HG02973 (cell line): ENCODE measurements around the gene DDX47.
"Not testable (repeated sequence)": the region's sequence is repeated elsewhere in the genome, so short reads cannot be mapped to it uniquely, and the experiment has no call there.

Source experiments
- ATAC-seq: cut with Tn5 transposase; IDR thresholded peaks from one replicate; pipeline ENCODE4 v1.9.1; 2021; ENCODE audit warnings: moderate library complexity; ENCODE audit not compliant: unreplicated experiment

Gene DDX47

DNA sequence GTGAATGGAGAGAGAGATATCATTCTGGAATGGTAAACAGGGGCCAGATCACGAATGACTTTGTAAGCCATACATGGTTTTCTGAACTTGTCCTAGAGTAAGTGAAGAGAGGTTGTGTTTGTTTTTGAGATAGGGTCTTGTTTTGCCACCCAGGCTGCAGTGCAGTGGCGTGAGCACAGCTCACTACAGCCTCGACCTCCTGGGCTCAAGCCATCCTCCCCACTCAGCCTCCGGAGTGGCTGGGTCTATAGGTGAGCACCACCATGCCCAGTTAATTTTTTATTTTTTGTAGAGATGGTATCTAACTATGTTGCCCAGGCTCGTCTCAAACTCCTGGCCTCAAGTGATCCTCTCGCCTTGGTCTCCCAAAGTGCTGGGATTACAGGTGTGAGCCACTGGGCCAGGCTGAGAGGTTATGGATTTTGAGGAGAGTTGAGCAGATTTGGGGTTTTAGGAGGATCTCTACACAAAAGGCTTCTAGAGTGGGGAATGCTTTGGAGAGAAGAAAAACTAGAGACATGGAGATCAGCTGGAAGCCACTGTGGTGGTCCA is 58.5 kb downstream of the DDX47 start:
- no peak for ATAC-seq

DNA sequence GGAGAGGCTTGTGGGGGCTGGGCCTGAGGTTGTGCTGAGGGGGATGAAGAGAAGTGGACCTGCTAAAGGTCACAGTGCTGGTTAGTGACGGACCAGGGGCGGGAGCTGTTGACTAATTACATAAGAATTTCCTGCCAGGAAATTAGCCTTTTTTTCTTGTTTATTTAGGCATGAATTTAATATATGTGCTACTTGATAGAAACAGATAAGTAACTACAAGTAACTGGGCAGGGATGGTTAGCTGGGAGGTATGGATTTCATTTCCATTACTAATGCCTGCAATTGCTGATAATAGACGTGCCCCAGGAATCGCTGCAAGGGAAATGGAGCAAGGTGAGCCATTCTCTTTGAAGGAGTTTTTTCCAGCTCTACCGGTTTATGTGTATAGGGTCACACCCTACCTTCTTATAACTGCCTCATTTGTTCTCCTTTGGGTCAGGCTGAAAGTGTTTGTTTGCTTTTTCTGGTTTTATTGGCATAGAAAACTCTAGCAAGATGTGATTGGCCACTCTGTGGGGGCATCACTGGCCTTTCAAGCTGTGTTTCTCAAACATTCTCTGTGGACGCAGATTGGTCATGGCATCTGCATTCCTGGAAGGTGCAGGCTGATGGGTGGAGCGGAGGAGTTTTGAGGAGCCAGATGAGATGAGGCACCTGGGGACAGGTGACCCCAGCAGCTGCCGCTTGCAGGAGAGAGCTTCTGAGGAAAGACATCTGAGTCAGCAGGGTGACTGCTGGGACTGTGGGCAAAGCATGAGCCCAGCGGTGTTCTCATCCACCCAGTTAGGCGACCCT is 59.2 kb downstream of the DDX47 start:
- ATAC-seq: no peak

DNA sequence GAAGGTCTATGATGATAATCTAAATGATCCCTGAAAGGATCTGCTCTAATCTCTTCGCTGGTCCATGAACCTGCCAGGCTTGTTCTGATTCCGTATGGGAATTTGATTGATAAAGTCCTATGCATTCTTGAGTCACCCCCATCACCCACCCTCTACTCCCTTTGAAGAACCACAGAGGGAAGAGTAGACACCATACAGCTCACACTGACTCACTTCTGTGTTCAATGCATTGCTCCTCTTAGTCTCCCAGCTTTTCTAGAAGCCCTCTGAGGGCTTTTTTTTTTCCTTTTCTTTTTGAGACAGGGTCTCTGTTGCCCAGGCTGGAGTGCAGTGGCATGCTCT is 59.8 kb downstream of the DDX47 start:
- ATAC-seq: no peak

DNA sequence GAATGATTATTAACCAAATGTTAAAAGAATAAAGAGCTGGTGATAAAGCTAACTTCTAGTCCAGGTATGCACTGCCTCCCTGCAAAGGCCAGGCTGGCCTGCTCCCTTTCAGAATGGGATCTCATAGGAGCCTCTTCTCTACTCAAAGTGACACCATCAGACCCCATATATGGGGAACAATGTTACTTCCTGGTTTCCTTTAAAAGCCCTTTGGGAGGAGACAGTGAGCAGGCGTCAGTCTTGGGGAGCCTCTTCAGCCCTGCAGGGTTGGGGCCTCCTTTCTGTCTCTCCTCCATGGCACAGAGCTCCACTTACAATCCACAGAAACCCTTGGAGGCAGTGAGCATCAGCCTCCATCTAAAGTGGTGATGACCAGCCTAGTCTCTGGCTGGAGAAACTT is 60.9 kb downstream of the DDX47 start:
- ATAC-seq: no peak

DNA sequence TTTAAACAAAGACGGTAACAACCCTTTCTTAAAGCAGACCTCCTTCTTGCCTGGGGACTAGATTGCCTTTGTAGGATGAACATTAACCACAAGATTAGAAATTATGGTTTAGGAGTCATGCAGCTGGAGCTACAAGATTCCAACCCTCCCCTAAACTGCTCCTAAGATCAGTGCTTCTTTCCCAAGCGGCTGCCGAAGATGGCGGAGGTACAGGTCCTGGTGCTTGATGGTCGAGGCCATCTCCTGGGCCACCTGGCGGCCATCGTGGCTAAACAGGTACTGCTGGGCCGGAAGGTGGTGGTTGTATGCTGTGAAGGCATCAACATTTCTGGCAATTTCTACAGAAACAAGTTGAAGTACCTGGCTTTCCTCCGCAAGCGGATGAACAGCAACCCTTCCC is 62.2 kb downstream of the DDX47 start:
- ATAC-seq: not testable (repeated sequence)

DNA sequence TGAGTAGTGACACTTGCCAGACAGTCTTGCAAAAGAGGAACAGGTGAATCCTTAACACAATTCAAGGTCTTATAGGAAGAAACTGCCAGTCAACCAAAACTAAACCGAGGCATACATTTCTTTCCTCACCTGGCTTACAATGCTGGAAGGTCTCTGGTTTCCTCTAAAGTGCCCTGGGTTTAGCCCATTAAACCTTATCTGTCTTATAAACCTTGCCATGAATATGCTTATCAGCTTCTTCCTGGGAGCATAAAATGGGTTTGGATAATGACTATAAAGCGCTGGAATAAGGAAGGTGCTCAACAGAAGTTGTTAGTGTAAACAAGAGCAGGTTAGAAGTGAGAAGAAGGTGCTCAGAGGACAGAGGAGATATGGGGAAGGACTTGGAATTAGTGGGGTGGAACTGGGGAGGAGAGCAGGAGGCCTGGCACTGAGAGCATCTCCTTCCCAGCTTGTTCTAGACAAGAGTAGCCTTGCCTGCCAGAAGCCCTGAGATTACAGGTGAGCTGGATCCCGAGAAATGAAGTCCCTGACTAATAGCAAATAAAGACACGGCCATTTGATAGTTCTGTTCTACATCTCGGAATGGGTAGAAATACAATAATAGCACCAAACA is 64.1 kb downstream of the DDX47 start:
- no peak for ATAC-seq

DNA sequence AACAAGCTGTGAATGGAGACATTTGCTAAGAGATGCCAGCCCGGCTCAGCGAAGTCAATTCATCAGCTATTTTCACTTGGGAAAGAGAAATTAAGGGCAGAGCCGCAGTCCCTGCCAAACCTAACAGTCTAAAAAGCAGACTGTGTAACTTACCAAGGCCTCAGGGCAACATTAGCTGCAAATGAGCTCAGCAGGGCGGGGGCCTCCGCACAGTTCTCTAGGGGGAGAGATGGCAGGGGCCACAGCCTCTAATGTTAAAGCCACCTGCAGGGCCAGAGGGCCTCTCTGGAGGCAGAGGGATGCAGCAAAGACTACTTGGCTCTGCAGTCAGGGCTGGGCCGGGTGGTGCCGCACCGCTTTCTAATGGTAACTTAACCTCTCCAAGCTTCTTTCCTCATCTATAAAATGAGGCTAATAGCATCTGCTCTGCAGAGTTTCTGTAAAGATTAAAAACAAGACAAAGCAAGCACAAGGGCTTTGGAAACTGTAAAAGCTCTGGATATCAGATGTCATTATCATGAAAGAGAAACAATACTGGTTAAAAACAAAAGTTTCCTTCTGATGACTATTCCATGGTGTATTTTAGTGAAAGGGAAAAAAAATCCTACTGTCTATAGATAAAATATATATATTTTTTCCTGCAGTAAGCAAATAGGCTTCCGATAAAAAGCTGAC is 64.8 kb downstream of the DDX47 start:
- no peak for ATAC-seq
